Mesangial cell (primary cell): ENCODE measurements around the gene INTS2. TPM values are rescaled to one million over a fixed set of nuclear protein-coding genes. Genes with fewer than 3 reads are reported as not detected.

Source experiments
- total RNA-seq: library from RNA; depleted of rRNA; stranded (reverse); fragments of >200 nt; gene quantifications from 2 replicates; pipeline ENCODE4 v1.2.3, GENCODE V29; 2015

INTS2 gene
- total RNA-seq, result 7.9 and 8.0 TPM in 2 replicates

GRCh38 chr17:61927208-61928100 lies at the start of gene INTS2:
Gene INTS2, minus strand, starts transcription at chr17:61927982. Its CDS starts 1,338 bp downstream, at chr17:61926644.

GRCh38 chr17:61862975-61863800 lies 64.6 kb downstream of the INTS2 start, which contains the start of gene BRIP1:
Gene BRIP1, minus strand, starts transcription at chr17:61863528. Its CDS starts 1,989 bp downstream, at chr17:61861539.

Other genes starting within 250 kb of the INTS2 start
- gene BRIP1, start 64.5 kb downstream of the INTS2 start, total RNA-seq, result 1.5 and 12.1 TPM in 2 replicates
- 25.4 and 27.4 TPM in 2 replicates for gene MED13, start 137.3 kb upstream of the INTS2 start, total RNA-seq